ENCODE results near the gene GSTM4. TPM values are rescaled to one million over a fixed set of nuclear protein-coding genes. Genes with fewer than 3 reads are reported as not detected.
A peak's percentile ranks its signal among the peaks of the same experiment; 100 is the strongest.

Gene GSTM4
- total RNA-seq, 1 experiment from 2014 or later = 24.6 TPM

DNA sequence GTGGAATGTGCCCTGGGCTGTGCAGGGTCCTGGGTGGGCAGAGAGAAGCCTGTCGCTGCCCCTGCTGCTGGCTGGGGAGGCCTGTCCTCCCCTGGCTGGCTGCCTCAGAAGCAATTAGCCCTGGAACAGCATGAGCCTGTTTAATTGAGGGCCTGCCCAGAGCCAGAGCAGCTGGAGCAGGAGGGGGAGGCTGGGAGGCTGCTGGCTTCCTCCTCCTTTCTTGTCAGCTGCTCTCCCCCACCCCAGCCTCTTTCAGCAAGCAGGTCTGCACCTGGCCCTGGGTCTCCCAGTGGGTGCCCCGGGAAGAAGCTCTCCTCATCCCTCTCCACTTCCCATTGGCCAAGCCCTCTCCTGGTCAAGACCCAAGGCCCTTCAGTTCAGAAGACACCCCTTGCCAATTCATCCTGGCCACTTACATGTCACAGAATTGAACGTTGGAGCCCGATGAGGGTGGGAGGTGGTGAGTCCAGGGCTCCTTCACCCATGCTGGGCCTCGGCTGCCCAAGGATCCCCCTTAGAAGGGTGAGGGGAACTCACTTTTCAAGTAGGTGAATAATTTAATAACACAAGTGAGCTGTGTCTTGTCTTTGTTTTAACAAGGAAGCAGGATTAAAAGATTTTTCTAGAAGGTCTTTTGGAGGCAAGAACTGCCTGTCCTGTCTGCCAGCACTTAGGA is 23.1 kb upstream of the GSTM4 start:
- Histone ChIP-seq H3K4ac (ENCODE audit: low read depth, low read length) (no peak overlapping the region), H3K14ac (ENCODE audit: insufficient read depth, low read length) (no peak overlapping the region), H3K4me1 (ENCODE audit: insufficient read depth, low read length) (peaks cover 7% of the 10 kb centered on the region; the same call in 1 of the 2 replicates), H3K27ac (ENCODE audit: insufficient read length, low read depth, low read length) (no peak overlapping the region), H3K18ac (ENCODE audit: insufficient read length, low read depth, low read length) (no peak overlapping the region), H3K79me1 (ENCODE audit: insufficient read depth, low read depth, low read length, poor library complexity, severe bottlenecking) (no peaks in the 10 kb centered on the region), H3K56ac (ENCODE audit: insufficient read length, low read depth, low read length) (no peak overlapping the region), H4K20me1 (ENCODE audit: control insufficient read depth, insufficient read depth, insufficient read length) (no peaks in the 10 kb centered on the region), H4K91ac (ENCODE audit: insufficient read length, low read depth, low read length) (no peak overlapping the region), H3K23me2 (ENCODE audit: insufficient read length, low read depth, low read length, poor library complexity, severe bottlenecking) (no peaks in the 10 kb centered on the region), H3K23ac (ENCODE audit: insufficient read length, low read depth, low read length) (no peak overlapping the region), H2BK12ac (ENCODE audit: insufficient read length, low read depth, low read length) (no peak overlapping the region), H3K27me3 (ENCODE audit: insufficient read depth, low read length) (no peaks in the 10 kb centered on the region), H3K9me3 (ENCODE audit: control insufficient read depth, low read depth, low read length) (no peaks in the 10 kb centered on the region), H4K5ac (ENCODE audit: insufficient read length, low read depth, low read length) (no peak overlapping the region), H3K9ac (ENCODE audit: extremely low read depth, insufficient read length, low read length) (no peak overlapping the region), H4K8ac (replicated peaks; ENCODE audit: insufficient read length, low read depth, low read length) (no peak overlapping the region), H3K79me2 (ENCODE audit: insufficient read depth, low read length) (no peaks in the 10 kb centered on the region), H2AK5ac (ENCODE audit: insufficient read length, low read length) (no peak overlapping the region), H2BK15ac (ENCODE audit: low read depth, low read length) (no peak overlapping the region), H2BK20ac (ENCODE audit: low read depth, low read length, poor library complexity, severe bottlenecking) (no peak overlapping the region), H2BK120ac (ENCODE audit: low read depth, low read length, poor library complexity, severe bottlenecking) (no peak overlapping the region), H2AFZ (ENCODE audit: low read length) (no peak overlapping the region), H3K4me2 (ENCODE audit: insufficient read depth, insufficient read length, low read length) (no peak overlapping the region), H2BK5ac (ENCODE audit: insufficient read length, low read length) (no peak overlapping the region), H3T11ph (ENCODE audit: low read length) (no peak overlapping the region)
- WGBS (ENCODE audit: extremely low coverage, insufficient read length, low lambda C conversion rate) = no CpG with 5 or more reads among the region's 5 CpGs
- no peaks in the 10 kb centered on the region for H3K27me3 Mint-ChIP-seq (ENCODE audit: low read depth)
- TF ChIP-seq, protein P1, sequence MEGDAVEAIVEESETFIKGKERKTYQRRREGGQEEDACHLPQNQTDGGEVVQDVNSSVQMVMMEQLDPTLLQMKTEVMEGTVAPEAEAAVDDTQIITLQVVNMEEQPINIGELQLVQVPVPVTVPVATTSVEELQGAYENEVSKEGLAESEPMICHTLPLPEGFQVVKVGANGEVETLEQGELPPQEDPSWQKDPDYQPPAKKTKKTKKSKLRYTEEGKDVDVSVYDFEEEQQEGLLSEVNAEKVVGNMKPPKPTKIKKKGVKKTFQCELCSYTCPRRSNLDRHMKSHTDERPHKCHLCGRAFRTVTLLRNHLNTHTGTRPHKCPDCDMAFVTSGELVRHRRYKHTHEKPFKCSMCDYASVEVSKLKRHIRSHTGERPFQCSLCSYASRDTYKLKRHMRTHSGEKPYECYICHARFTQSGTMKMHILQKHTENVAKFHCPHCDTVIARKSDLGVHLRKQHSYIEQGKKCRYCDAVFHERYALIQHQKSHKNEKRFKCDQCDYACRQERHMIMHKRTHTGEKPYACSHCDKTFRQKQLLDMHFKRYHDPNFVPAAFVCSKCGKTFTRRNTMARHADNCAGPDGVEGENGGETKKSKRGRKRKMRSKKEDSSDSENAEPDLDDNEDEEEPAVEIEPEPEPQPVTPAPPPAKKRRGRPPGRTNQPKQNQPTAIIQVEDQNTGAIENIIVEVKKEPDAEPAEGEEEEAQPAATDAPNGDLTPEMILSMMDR (conservative IDR thresholded peaks at IDR 0.05) = no peak
- peaks cover 17 to 34% of the 10 kb centered on the region in 2 experiments for H3K4me1 Mint-ChIP-seq
- DNase-seq = peak; percentile 26
- H3K27ac Mint-ChIP-seq = peak overlapping the region in 2 of 3 experiments; percentile 68 to 85; a peak in 2 of 7 replicates
- H3K9me3 Mint-ChIP-seq = no peaks in the 10 kb centered on the region
- H3K4me3 Mint-ChIP-seq = no peak overlapping the region
- H3K36me3 Mint-ChIP-seq (ENCODE audit: insufficient read depth in 1 of 3, low read depth in 3 of 3) = peaks cover 21 to 32% (median 28%) of the 10 kb centered on the region in 3 experiments; a peak in 6 of 7 replicates

Measured in H9 (cell line).